Measurements from ENCODE around the gene PARVB. TPM values are rescaled to one million over a fixed set of nuclear protein-coding genes. Genes with fewer than 3 reads are reported as not detected.

PARVB gene
- total and polyA plus RNA-seq, 9 of the 15 experiments (the other 6 are each of a cell fraction or from before 2014, with no cell fraction given): 1.1 to 59.2 (median 29.2) TPM

DNA sequence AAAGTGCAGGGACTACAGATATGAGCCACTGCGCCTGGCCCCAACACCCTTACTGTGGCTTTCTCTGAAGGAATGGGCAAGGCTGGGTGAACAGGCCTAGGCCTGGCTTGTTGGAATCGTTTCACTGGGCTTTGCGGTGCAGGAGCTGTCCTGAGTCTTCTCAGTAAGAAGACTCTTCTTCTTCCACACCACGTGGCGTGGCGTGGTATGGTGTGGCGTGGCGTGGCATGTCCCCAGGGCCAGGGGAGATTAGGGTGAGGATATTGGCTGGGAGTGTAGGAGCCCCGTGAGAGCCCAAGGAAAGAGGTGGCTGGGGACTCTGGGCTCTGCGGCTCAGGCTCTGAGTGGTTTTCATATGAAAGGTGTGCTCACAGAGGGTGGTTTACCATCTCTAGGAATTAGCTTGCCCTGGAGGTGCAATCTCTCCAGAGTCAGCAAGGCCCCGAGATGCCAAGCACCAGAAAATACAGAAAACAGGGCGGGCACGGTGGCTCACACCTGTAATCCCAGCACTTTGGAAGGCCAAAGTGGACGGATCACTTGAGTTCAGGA is 70.7 kb downstream of the PARVB start (continued):
- TF ChIP-seq, protein P1, sequence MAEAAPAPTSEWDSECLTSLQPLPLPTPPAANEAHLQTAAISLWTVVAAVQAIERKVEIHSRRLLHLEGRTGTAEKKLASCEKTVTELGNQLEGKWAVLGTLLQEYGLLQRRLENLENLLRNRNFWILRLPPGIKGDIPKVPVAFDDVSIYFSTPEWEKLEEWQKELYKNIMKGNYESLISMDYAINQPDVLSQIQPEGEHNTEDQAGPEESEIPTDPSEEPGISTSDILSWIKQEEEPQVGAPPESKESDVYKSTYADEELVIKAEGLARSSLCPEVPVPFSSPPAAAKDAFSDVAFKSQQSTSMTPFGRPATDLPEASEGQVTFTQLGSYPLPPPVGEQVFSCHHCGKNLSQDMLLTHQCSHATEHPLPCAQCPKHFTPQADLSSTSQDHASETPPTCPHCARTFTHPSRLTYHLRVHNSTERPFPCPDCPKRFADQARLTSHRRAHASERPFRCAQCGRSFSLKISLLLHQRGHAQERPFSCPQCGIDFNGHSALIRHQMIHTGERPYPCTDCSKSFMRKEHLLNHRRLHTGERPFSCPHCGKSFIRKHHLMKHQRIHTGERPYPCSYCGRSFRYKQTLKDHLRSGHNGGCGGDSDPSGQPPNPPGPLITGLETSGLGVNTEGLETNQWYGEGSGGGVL (CRISPR knock-in tag; IDR thresholded peaks at IDR 0.05): no peak
- TF ChIP-seq, protein P2, sequence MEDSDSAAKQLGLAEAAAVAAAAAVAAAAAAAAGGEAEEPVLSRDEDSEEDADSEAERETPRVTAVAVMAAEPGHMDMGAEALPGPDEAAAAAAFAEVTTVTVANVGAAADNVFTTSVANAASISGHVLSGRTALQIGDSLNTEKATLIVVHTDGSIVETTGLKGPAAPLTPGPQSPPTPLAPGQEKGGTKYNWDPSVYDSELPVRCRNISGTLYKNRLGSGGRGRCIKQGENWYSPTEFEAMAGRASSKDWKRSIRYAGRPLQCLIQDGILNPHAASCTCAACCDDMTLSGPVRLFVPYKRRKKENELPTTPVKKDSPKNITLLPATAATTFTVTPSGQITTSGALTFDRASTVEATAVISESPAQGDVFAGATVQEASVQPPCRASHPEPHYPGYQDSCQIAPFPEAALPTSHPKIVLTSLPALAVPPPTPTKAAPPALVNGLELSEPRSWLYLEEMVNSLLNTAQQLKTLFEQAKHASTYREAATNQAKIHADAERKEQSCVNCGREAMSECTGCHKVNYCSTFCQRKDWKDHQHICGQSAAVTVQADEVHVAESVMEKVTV (CRISPR knock-in tag; IDR thresholded peaks at IDR 0.05): no peak
- TF ChIP-seq ZNF79 (CRISPR knock-in tag; IDR thresholded peaks at IDR 0.05; ENCODE audit: low read depth) (no peak), ZBED1 (IDR thresholded peaks at IDR 0.05) (no peak), SP2 (IDR thresholded peaks at IDR 0.05; ENCODE audit: extremely low read depth, low read depth, low read length, poor library complexity, severe bottlenecking) (no peak), NELFE (IDR thresholded peaks at IDR 0.05; ENCODE audit: insufficient read depth, insufficient read length) (no peak)

DNA sequence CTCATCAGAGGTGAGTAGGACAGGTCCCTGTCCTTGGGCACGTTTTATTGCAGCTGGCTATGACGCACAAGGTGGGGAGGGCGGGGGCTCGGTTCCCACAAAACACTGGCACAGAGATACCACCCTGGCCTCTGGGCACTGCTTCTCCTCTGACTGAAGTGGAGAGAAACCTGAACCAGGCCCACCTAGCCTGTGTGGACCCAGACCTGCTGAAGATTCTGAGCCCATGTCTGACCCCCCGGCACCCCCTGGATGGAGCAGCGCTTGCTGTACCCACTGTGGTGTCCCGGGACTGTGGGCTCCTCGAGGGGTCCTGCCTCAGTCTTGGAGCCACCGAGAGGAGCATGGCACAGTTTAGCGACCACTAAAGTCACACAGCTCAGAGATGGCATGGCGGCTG is 72.6 kb downstream of the PARVB start:
- H3K27ac ChIP-seq (ENCODE audit: extremely low read depth, low read depth, low read length): no peak overlapping the region
- no peaks in the 10 kb centered on the region for H3K9me3 ChIP-seq (replicated peaks; ENCODE audit: control insufficient read depth, insufficient read depth, low read depth, low read length)
- TF ChIP-seq ZNF766 (CRISPR knock-in tag; conservative IDR thresholded peaks at IDR 0.05) (no peak), ETV5 (CRISPR knock-in tag; IDR thresholded peaks at IDR 0.05; ENCODE audit: low read depth) (no peak), JUNB (CRISPR knock-in tag; conservative IDR thresholded peaks at IDR 0.05) (no peak), PURB (CRISPR knock-in tag; IDR thresholded peaks at IDR 0.05; ENCODE audit: low read depth) (no peak), ZNF830 (CRISPR knock-in tag; IDR thresholded peaks at IDR 0.05) (no peak), PTBP1 (IDR thresholded peaks at IDR 0.05; ENCODE audit: low read depth, low read length) (no peak), DNMT1 (IDR thresholded peaks at IDR 0.05) (no peak), CREBBP (IDR thresholded peaks at IDR 0.05; ENCODE audit: low read depth, low read length) (no peak), FOSL1 (tag; conservative IDR thresholded peaks at IDR 0.05) (no peak)
- TF ChIP-seq, protein P2 (CRISPR knock-in tag; IDR thresholded peaks at IDR 0.05): no peak
- TF ChIP-seq, protein P3, sequence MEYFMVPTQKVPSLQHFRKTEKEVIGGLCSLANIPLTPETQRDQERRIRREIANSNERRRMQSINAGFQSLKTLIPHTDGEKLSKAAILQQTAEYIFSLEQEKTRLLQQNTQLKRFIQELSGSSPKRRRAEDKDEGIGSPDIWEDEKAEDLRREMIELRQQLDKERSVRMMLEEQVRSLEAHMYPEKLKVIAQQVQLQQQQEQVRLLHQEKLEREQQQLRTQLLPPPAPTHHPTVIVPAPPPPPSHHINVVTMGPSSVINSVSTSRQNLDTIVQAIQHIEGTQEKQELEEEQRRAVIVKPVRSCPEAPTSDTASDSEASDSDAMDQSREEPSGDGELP (CRISPR knock-in tag; IDR thresholded peaks at IDR 0.05; ENCODE audit: borderline replicate concordance): no peak
- H3K9ac ChIP-seq (ENCODE audit: insufficient read depth in 1 of 2, low read depth in 2 of 2, low read length in 2 of 2): no peak overlapping the region
- in situ Hi-C loops (cut with MboI): no loop called here
- no peaks in the 10 kb centered on the region for H3K36me3 ChIP-seq (ENCODE audit: control insufficient read depth, insufficient read depth, low read length)
- ATAC-seq (no peak), DNase-seq (ENCODE audit: extremely low read depth in 1 of 4, low spot score in 3 of 4) (no peak), FAIRE-seq (no peak)
- ChIA-PET CTCF (ENCODE audit: low intra/inter-chr PET ratio) (no interaction called here), POLR2A (no interaction called here)
- H3K9me1 ChIP-seq (ENCODE audit: control insufficient read depth, insufficient read depth, low read length): no peaks in the 10 kb centered on the region
- BruUV-seq (replicated peaks): no TSS peak
- WGBS (ENCODE audit: insufficient coverage, low coverage, missing lambda C conversion rate): 84% methylated on average over 8 of the region's 11 CpGs
- intact Hi-C loops (cut with micrococcal nuclease): no loop called here
- H3K4me2 ChIP-seq (ENCODE audit: insufficient read depth, low read length): no peak overlapping the region
- H3K4me3 ChIP-seq: no peak overlapping the region
- H3K79me2 ChIP-seq (ENCODE audit: control insufficient read depth, insufficient read depth, low read length): no peaks in the 10 kb centered on the region
- H4K20me1 ChIP-seq (replicated peaks; ENCODE audit: control insufficient read depth, insufficient read depth, low read length): no peaks in the 10 kb centered on the region
- H3K27me3 ChIP-seq (ENCODE audit: control insufficient read depth in 2 of 2, insufficient read depth in 2 of 2, low read length in 2 of 2): no peaks in the 10 kb centered on the region
- H3K4me1 ChIP-seq (replicated peaks in 1 of 2; ENCODE audit: control insufficient read depth in 2 of 2, insufficient read depth in 2 of 2, low read length in 2 of 2): no peaks in the 10 kb centered on the region
- H2AFZ ChIP-seq (ENCODE audit: low read depth, low read length): no peak overlapping the region
